Measurements from ENCODE around the gene CLDN5.

The CLDN5 gene

GRCh38 chr22:19494676-19495173 is 29.5 kb downstream of the CLDN5 start:
- DNase-seq (ENCODE audit: insufficient read length, low spot score) (no peak), FAIRE-seq (no peak)
- TF ChIP-seq PAX5 (IDR thresholded peaks at IDR 0.05; ENCODE audit: insufficient read depth, low read length, severe bottlenecking): no peak
- no peak for TF ChIP-seq POLR2AphosphoS5 (IDR thresholded peaks at IDR 0.05; ENCODE audit: low read depth, low read length)
- TF ChIP-seq POU2F2 (IDR thresholded peaks at IDR 0.05; ENCODE audit: low read depth, low read length): no peak
- no peak for TF ChIP-seq TAF1 (IDR thresholded peaks at IDR 0.05; ENCODE audit: low read depth, low read length)
- no peak for TF ChIP-seq SPI1 (IDR thresholded peaks at IDR 0.05; ENCODE audit: low read depth, low read length)
- TF ChIP-seq POLR2A (IDR thresholded peaks at IDR 0.05; ENCODE audit: low read depth, low read length): no peak

GRCh38 chr22:19494001-19494560 is 30.1 kb downstream of the CLDN5 start:
- no peak for TF ChIP-seq SPI1 (IDR thresholded peaks at IDR 0.05; ENCODE audit: low read depth, low read length)
- no peak for TF ChIP-seq POLR2AphosphoS5 (IDR thresholded peaks at IDR 0.05; ENCODE audit: low read depth, low read length)
- TF ChIP-seq POLR2A (IDR thresholded peaks at IDR 0.05; ENCODE audit: low read depth, low read length): no peak
- no peak for TF ChIP-seq POU2F2 (IDR thresholded peaks at IDR 0.05; ENCODE audit: low read depth, low read length)
- TF ChIP-seq PAX5 (IDR thresholded peaks at IDR 0.05; ENCODE audit: insufficient read depth, low read length, severe bottlenecking): no peak
- TF ChIP-seq TAF1 (IDR thresholded peaks at IDR 0.05; ENCODE audit: low read depth, low read length): no peak
- FAIRE-seq (no peak), DNase-seq (ENCODE audit: insufficient read length, low spot score) (no peak)

- DNase-seq (ENCODE audit: insufficient read length, low spot score): no peak
- TF ChIP-seq TAF1 (IDR thresholded peaks at IDR 0.05; ENCODE audit: low read depth, low read length): no peak
- no peak for FAIRE-seq
Measured at GRCh38 chr22:19492504-19493174, 31.6 kb downstream of the CLDN5 start.

GRCh38 chr22:19490628-19491230 is 33.5 kb downstream of the CLDN5 start:
- DNase-seq (ENCODE audit: insufficient read length, low spot score) (no peak), FAIRE-seq (no peak)
- TF ChIP-seq POLR2A (IDR thresholded peaks at IDR 0.05; ENCODE audit: low read depth, low read length) (no peak), POU2F2 (IDR thresholded peaks at IDR 0.05; ENCODE audit: low read depth, low read length) (no peak), POLR2AphosphoS5 (IDR thresholded peaks at IDR 0.05; ENCODE audit: low read depth, low read length) (no peak), SPI1 (IDR thresholded peaks at IDR 0.05; ENCODE audit: low read depth, low read length) (no peak), PAX5 (IDR thresholded peaks at IDR 0.05; ENCODE audit: insufficient read depth, low read length, severe bottlenecking) (no peak), TAF1 (IDR thresholded peaks at IDR 0.05; ENCODE audit: low read depth, low read length) (no peak)

- DNase-seq (ENCODE audit: insufficient read length, low spot score) (no peak), FAIRE-seq (no peak)
- TF ChIP-seq PAX5 (IDR thresholded peaks at IDR 0.05; ENCODE audit: insufficient read depth, low read length, severe bottlenecking): no peak
- TF ChIP-seq POU2F2 (IDR thresholded peaks at IDR 0.05; ENCODE audit: low read depth, low read length): no peak
- no peak for TF ChIP-seq POLR2AphosphoS5 (IDR thresholded peaks at IDR 0.05; ENCODE audit: low read depth, low read length)
- no peak for TF ChIP-seq SPI1 (IDR thresholded peaks at IDR 0.05; ENCODE audit: low read depth, low read length)
- no peak for TF ChIP-seq TAF1 (IDR thresholded peaks at IDR 0.05; ENCODE audit: low read depth, low read length)
- TF ChIP-seq POLR2A (IDR thresholded peaks at IDR 0.05; ENCODE audit: low read depth, low read length): no peak
Measured at GRCh38 chr22:19488884-19489843, 35.0 kb downstream of the CLDN5 start.

- no peak for FAIRE-seq
- TF ChIP-seq SPI1 (IDR thresholded peaks at IDR 0.05; ENCODE audit: low read depth, low read length) (no peak), POLR2A (IDR thresholded peaks at IDR 0.05; ENCODE audit: low read depth, low read length) (no peak), PAX5 (IDR thresholded peaks at IDR 0.05; ENCODE audit: insufficient read depth, low read length, severe bottlenecking) (no peak), TAF1 (IDR thresholded peaks at IDR 0.05; ENCODE audit: low read depth, low read length) (no peak), POU2F2 (IDR thresholded peaks at IDR 0.05; ENCODE audit: low read depth, low read length) (no peak), POLR2AphosphoS5 (IDR thresholded peaks at IDR 0.05; ENCODE audit: low read depth, low read length) (no peak)
- DNase-seq (ENCODE audit: insufficient read length, low spot score): no peak
Measured at GRCh38 chr22:19488285-19488684, 35.9 kb downstream of the CLDN5 start.

- no peak for TF ChIP-seq SPI1 (IDR thresholded peaks at IDR 0.05; ENCODE audit: low read depth, low read length)
- TF ChIP-seq POU2F2 (IDR thresholded peaks at IDR 0.05; ENCODE audit: low read depth, low read length): no peak
- TF ChIP-seq PAX5 (IDR thresholded peaks at IDR 0.05; ENCODE audit: insufficient read depth, low read length, severe bottlenecking): no peak
- TF ChIP-seq POLR2AphosphoS5 (IDR thresholded peaks at IDR 0.05; ENCODE audit: low read depth, low read length): no peak
- DNase-seq (ENCODE audit: insufficient read length, low spot score) (no peak), FAIRE-seq (no peak)
Measured at GRCh38 chr22:19483481-19484244, 40.5 kb downstream of the CLDN5 start.

- DNase-seq (ENCODE audit: insufficient read length, low spot score) (no peak), FAIRE-seq (no peak)
- TF ChIP-seq TAF1 (IDR thresholded peaks at IDR 0.05; ENCODE audit: low read depth, low read length) (no peak), SPI1 (IDR thresholded peaks at IDR 0.05; ENCODE audit: low read depth, low read length) (no peak)
Measured at GRCh38 chr22:19482297-19482696, 41.9 kb downstream of the CLDN5 start.

- FAIRE-seq (no peak), DNase-seq (ENCODE audit: insufficient read length, low spot score) (no peak)
- no peak for TF ChIP-seq POLR2A (IDR thresholded peaks at IDR 0.05; ENCODE audit: low read depth, low read length)
- no peak for TF ChIP-seq POLR2AphosphoS5 (IDR thresholded peaks at IDR 0.05; ENCODE audit: low read depth, low read length)
- no peak for TF ChIP-seq SPI1 (IDR thresholded peaks at IDR 0.05; ENCODE audit: low read depth, low read length)
- TF ChIP-seq PAX5 (IDR thresholded peaks at IDR 0.05; ENCODE audit: insufficient read depth, low read length, severe bottlenecking): no peak
- no peak for TF ChIP-seq TAF1 (IDR thresholded peaks at IDR 0.05; ENCODE audit: low read depth, low read length)
- TF ChIP-seq POU2F2 (IDR thresholded peaks at IDR 0.05; ENCODE audit: low read depth, low read length): no peak
Measured at GRCh38 chr22:19480789-19481188, 43.4 kb downstream of the CLDN5 start.
